ENCODE data around the gene ITGB2.

Gene ITGB2

DNA sequence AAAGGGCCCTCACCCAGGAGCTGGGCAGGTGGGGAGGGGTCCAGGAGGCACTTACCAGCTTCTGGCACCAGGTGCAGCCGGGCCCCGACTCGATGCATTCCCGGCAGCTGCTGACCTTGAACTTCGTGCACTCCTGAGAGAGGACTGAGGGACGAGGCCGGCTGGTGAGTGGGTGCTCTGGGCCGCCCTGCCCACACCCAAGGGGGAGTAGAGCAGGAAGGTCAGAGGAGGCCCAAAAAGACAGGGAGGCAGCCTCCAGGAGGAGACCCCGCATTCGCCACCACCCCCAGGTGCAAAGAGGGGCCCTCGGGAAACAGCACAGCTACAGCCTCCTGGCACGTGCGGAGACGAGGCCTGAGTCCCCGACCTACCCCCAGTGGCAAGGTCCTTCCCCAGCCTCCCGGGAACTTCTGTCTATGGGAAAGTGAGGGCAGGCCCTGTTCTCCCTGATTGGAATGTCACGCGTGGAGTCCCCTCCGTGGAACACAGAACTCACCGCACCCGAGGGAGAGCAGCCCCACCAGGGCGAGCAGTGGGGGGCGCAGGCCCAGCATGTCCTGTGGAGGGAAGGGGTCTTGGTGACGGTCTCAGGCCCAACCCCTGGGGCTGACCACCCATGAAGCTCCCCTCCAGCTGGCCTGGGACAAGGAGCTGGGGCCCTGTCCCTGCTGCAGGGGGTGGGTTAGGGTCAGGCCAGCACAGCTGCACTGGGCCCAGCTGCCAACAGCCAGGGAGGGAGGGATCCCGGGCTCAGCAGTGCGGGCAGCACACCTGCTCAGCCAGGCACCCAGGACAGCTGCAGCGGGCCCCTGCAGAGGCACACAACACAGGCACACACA, 10.3 kb downstream of the ITGB2 start:
- DNase-seq (ENCODE audit: low spot score), result no peak

DNA sequence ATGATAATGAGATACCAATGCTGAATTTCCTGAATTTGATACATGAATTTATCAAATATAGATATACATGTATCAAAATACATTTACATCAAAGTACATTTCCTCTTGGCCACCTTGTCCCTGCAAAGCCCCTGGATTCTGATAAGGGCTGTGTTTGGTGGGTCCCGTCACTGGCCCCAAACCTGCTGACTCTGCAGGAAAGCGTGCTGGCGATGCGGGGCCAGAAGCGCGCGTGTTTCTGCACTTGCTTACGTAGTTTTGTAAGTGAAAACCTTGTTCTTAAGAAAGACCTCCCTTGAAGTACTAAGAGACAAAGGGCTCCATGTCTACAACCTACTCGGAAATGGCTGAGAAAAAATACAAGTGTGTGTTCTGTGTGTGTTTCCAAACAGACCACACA, 11.0 kb downstream of the ITGB2 start:
- no peak for DNase-seq (ENCODE audit: low spot score)

DNA sequence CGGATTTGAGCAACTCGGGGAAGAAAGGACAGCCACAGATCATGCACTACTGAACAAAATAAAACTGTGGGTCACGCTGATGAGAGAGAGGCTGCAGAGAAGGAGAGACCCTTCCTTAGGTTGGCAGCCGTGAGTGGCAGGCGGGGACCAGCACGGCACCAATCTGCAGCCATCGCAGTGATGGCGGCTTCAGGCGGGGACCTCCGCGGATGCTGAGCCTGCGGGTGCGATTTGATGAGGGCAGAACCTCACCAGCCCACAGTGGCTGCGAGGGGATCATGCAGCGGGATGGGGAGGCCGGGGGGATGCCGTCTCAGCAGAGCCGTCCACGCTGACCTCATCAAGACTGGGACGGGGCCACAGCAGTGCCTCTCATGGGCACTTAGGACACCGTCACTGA, 11.8 kb downstream of the ITGB2 start:
- DNase-seq (ENCODE audit: low spot score), result no peak

DNA sequence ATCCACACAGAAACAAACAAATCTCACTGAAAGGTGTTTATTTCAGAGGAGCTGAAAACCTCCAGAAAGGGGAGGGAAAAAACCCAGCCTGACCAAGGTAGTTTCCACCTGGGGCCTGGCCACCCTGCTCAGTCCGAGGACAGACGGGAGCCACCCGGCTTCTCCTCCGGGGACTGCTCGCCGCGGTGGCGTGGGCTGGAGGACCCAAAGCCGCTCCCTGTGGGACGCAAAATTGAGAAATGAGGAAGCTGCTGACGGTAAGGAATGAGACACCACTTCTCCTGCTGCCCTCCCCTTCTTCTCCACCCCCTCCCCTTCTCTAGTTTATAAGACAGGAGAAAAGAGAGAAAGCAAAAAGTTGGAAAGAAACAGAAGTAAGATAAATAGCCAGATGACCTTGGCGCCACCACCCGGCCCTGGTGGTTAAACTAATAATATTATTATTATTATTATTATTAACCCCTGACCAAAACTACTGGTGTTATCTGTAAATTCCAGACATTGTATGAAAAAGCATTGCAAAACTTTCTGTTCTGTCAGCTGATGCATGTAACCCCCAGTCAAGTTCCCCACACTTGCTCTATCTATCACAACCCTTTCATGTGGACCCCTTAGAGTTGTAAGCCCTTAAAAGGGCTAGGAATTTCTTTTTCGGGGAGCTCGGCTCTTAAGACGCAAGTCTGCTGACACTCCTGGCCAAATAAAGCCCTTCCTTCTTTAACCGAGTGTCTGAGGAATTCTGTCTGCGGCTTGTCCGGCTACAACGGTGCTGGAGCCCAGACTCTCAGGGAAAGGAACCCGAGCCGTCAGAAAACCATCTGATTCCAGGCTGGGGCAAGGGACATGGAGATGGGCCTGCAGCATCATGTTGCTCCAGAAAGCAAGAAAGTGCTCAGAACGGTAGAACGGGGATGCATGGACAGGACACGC, 12.5 kb downstream of the ITGB2 start:
- DNase-seq (ENCODE audit: low spot score), result peak; percentile 61

DNA sequence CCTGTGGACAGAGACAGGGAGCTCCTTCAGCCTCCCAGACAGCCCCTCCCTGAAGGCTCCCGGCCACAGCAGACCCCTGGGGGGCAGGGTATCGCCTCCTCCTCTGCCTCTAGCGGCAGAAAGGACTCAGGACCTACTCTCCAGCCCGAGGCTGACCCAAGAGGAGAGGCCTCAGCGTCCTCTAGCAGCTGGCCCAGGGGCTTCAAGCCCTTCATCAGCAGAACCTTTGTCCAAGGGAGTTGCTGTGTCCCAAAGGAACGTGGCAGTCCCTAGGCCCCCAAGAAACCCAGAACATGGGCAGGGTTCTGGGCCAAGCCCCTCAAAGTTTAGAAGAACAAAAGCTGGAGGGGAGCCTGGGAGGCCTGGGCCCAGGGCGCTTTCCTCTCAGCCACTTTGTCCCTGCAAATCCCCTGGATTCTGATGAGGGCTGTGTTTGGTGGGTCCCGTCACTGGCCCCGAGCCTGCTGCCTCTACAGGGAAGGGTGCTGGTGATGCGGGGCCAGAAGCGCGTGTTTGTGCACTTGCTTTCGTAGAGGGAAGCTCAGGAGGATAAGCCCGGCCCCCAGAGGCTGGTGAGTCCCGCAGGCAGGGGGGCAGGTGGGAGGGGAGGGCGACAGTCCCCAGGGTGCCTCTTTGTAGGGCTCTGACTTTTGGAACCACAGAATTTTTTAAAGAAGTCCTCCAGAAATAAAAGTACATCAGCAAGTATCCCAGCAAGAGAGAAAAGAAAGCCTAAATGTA, 13.3 kb downstream of the ITGB2 start:
- DNase-seq (ENCODE audit: low spot score), result no peak

DNA sequence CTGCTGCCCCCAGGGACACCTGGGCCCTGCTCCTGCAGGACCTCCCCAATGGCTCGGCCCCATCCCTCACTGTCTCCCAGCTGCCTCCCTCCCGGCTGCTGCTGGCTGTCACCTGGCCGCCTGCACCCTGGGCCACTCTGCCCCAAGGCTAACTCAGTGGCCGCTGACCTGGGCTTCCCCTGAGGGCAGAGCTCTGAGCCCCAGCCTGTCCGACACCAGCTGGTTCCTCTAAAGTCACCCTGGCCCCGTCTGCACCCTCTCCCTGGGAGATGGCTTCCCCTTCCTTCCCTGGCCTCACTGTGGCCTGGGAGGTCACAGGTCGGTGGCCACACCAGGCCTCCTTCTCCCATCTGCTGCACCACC, 15.0 kb downstream of the ITGB2 start:
- DNase-seq (ENCODE audit: low spot score), result no peak

DNA sequence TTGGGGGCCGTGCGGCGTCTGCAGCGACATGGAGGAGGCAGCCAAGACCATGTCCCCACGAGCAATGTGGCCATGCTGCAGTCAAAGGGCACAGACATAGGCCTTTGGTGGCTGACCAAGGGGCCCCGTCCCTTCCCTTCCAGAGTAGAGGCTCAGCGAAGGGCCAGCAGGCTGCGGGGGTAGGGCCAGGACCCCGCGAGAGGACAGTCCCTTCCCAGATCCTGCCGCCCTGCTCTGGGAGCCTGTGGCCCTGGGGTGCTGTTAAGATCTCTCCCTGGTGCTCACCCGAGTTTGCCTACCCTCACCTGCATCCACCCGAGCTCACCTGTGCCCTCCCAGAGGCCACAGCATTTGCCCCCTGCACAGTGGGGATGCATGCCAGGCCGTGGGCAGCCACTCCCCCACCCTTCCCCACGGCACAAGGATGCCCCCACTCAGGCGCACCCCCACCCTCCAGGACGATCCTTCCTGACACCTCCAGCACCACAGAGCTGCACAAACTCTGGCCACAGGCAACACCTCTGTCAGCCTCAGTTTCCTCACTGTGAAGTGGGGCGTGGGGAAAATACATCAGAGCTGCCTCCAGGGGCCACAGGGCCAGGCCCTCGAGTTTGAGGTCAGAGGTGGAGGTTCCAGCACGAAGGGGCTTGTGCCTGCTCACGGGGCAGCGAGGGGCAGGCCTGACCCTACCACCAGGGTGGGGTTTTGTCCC, 15.5 kb downstream of the ITGB2 start:
- no peak for DNase-seq (ENCODE audit: low spot score)

DNA sequence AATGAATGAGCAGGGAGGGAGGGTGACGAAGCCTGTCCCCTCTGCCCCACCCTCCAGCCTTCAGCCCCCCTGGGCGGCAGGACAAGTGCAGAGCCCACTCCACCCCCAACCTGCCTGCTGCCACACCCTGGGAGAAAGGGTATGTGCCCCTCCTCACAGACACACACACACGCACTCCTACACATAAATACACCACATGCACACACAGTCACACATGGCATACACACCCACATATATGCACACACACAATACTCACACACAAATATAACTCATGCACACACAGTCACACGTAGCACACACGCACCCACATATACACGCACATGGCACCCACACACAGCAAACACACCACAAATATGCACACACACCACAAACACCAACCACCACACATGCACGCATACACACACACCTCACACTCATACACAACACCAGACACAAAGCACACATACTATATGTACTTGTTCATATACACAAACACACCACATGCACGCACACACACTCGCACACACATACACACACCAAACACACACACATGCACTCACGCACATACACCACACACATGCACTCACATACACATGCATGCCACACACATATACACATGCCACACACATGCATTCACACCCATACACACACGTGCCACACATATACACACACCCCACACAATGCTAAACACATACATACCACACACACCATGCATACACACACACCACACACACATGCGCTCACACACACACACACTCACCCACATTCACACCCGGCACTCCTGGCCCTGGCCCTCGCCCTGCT, 16.4 kb downstream of the ITGB2 start:
- DNase-seq (ENCODE audit: low spot score), result no peak

DNA sequence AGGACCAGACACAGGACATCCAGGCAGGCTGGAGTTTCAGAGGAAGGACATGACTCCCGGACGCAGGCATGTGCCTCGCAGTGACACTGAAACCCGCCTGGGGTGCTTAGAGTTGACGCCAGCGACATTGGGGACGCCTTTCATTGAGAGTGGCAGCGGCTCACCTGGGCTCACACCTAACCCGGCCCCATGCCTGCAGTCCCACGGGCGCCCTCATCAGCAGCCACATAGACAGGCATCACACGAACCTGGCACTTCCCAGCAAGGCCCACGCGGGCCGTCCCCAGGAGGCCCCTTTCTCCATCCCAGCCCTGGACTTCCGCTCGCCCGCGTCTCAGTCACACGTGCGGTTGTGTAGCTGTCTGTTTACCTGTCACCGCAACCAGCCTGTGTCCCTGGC, 17.0 kb downstream of the ITGB2 start:
- DNase-seq (ENCODE audit: low spot score), result no peak

DNA sequence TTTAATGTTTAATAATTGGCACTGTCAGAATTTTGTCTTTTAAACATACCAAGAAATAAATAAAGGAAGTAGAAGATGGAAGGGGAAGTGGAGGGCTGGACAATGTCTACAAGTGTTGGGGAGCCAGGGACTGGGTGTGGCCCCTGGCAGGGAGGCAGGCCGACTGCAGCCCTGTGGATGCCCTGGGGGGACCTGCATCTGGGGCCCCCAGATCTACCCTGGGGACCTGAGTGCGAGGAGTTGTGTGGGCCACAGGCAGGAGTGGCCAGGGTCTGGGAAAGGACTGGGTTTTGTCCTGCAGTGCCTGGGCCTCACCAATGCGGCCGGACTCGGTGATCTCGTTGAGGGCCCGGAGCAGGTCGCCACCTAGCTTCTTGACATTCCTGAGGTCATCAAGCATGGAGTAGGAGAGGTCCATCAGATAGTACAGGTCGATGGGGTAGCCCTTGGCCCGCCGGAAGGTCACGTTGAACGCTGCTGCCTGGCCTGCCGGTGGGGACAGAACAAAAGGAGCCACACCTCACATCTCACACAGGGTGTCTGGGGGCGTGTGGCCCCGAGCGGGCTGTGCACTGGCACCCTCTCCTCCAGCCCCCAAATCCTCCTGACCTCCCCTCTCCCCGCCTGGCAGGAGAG, 17.5 kb downstream of the ITGB2 start:
- no peak for DNase-seq (ENCODE audit: low spot score)

DNA sequence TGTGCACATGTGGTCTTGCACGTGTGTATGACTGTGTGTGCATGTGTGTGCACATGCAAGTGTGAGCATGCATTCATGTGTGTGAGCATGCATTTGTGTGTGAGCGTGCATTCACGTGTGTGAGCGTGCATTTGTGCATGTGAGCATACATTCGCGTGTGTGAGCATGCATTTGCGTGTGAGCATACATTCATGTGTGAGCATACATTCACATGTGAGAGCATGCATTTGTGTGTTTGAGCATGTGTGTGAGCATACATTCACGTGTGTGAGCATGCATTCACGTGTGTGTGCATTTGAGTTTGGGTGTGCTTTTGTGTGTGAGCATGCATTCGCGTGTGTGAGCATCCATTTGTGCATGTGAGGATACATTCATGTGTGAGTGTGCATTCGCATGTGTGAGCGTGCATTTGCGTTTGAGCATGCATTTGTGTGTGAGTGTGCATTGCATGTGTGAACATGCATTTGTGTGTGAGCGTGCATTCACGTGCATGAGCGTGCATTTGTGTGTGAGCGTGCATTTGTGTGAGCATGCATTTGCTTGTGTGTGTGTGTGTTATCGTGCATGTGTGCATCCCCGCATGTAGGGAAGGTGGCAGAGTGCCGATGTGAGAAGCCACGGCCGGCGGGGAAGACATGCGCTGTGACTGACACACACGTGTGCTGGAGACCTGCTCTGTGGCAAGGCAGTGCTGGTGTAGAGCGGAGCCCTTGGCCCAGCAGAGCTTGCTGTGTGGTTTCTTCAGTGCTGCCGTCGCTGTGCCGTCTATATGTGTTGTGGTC, 18.2 kb downstream of the ITGB2 start:
- no peak for DNase-seq (ENCODE audit: low spot score)

DNA sequence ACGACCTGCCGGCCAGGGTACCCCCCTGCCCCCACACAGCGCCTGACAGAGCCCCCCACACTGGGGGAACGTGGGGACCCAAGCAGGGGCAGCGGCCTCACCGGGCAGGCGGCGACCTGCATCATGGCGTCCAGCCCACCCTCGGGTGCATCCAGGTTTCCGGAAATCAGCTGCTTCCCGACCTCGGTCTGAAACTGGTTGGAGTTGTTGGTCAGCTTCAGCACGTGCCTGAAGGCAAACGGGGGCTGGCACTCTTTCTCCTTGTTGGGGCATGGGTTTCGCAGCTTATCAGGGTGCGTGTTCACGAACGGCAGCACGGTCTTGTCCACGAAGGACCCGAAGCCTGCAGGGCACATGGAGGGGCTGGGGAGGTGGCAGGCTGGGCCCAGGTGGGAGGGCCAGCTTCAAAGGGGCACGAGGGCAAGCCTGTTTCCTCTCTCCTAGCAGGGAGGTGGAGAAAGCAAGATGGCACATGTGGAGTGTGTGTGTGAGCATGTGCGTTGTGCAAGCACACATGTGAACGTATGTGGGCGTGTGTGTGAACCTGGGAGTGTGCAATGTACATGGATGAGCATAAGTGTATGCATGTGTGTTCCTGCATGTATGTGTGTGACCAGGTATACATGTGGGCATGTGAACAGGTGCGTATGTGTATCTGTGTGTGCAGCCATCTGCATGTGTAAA, 19.2 kb downstream of the ITGB2 start:
- DNase-seq (ENCODE audit: low spot score), result no peak

DNA sequence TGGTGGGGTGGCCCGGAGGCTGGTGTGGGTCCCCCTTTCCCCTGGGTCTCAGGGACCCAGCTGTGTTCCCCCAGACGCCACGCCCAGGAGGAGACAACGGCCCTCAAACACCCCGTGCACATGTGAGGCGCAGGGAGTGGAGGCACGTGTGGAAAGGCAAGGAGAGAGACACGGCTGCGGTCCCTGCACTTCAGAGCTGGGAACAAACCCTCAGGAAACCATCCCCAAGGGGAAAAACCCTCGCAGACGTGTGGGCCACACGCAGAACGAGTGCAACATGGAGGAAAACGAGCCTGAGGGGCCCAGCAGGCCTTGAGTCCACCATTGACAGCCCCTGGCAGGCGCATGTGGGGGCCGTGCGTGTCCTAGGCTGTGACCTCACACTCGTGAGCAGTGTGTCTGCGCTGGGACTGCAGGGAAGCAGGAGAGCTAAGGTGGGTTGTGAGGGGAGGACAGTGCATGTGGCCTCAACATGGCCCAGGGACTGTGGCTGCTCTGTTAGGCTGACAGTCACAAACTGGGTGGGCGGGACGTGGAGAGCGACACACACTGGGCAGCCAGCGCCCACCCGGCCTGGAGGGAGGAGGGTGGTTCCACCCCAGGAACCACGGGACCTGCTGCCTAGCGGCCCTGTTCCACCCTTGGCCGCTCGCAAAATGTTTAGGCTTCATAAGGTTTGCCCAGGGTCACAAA, 20.0 kb downstream of the ITGB2 start:
- DNase-seq (ENCODE audit: low spot score), result no peak

DNA sequence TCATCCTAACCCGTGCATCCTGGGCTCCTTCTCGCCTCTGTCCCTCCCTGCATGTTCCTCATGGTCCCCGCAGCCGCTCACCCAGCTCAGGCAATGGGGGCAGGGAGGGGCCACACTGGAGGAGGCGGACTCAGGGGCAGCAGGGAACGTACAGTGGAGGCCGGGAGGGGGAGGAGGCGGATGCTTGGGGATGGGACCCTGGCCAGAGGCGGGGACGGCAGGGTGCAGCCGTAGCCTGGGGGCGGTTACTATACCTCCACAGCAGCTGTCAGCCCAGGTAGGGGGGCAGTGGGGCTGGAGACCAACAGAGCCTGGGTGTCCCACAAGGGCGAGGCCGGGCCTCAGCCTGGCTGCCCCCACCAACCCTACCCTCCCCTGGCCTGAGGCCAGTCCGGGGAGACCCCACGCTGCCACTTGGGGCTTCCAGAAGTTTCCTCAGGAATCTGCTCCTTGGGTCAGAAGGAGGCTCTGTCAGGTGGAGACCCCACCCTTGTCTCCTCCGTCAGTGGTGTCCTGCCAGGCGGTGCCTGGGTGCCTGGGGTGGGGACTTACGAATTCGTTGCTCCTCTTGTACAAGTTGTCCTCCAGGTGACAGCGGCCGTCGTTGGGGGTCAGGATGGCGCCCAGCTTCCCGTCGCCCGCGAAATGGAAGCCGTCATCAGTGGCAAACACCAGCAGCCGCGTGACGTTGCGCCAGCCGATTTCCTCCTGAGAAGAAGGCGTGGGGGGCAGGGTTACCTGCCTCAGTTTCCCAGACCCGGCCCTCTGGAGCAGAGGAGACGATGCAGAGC, 20.7 kb downstream of the ITGB2 start:
- DNase-seq (ENCODE audit: low spot score), result no peak

DNA sequence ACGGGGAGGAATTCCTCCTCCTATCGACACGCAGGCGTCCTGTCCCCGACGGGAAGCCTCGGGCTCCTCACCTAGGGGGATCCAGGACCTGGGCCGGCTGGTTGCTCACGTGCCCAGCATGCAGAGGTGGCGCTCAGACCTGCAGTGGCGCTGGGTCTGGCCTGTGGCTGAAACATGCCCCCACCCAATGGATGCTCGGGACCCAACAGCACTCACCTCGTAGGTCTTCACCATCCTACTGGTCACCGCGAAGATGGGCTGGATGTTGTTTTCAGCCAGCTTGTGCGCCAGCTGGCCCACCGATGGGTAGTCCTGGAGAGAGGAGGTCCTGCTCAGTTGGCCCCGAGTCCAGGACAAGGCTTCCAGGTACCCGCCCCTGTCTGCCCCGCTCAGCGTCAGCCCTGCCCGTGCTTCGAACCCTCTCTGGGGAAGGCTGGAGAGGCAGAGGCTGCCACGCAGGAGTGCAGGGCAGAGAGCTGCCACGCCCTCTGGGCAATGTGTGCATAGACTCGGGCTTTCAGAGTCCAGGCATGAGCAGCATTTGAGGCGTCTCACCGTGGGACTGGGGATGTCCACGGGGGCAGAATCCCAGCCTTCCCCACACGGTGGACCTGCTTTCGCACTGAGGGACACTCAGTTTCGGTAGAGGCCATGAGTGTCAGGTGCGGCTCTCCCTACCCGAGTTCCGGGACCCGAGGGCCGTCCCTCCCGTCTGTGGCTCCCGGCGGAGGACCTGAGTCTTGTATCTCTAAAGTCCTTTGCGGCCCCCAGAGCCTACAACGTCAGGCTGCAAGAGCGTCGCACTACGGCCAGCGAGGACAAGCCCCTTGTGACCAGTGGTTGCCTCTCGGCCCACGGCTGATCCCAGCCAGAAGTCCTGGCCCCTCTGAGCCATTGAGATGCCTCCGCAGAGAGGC, 21.6 kb downstream of the ITGB2 start:
- no peak for DNase-seq (ENCODE audit: low spot score)

DNA sequence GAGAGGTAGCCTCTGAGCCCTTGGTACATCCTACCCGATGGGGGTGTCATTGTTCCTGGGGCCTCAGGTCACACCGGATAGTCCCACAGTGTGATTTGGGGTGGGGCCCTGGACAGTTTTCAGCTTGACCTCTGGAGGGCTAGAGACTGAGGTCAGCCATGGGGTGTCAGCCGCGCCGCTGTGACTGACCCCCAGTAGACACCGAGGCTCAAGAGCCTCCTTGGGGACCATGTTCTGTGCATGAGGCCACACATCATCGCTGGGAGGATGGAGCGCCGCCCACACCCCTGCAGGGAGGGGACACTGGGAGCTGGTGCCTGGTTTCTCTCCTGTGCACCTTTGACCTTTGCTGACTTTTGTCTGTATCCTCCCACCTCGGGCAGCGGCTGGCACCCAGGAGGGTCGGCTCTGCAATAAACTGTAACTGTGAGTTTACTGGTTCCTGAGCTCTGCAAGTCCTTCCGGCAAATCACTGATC, 22.6 kb downstream of the ITGB2 start:
- no peak for DNase-seq (ENCODE audit: low spot score)
